ENCODE measurements around the gene ATP5PD.
"Not testable (repeated sequence)": the region's sequence is repeated elsewhere in the genome, so short reads cannot be mapped to it uniquely, and the experiment has no call there.

Gene ATP5PD

GRCh38 chr17:75034236-75034908 is 12.4 kb downstream of the ATP5PD start:
- in situ Hi-C loops (cut with HindIII; ENCODE audit: low pct_unique_long_range_greater_than_20kb, low sequenced_read_pairs): no loop called here
- TF ChIP-seq JUND (IDR thresholded peaks at IDR 0.05; ENCODE audit: low read depth): no peak
- peak in 1 of 2 experiments; percentile 94 for DNase-seq (ENCODE audit: low read depth in 1 of 2, low spot score in 1 of 2)

- in situ Hi-C loops (cut with HindIII; ENCODE audit: low pct_unique_long_range_greater_than_20kb, low sequenced_read_pairs): no loop called here
- DNase-seq (ENCODE audit: low read depth in 1 of 2, low spot score in 1 of 2): peak; percentile 53 to 95
- no peak for TF ChIP-seq JUND (IDR thresholded peaks at IDR 0.05; ENCODE audit: low read depth)
These were observed 13.2 kb downstream of the ATP5PD start for GRCh38 chr17:75033346-75034235.

- no peak for TF ChIP-seq JUND (IDR thresholded peaks at IDR 0.05; ENCODE audit: low read depth)
- in situ Hi-C loops (cut with HindIII; ENCODE audit: low pct_unique_long_range_greater_than_20kb, low sequenced_read_pairs): no loop called here
- DNase-seq (ENCODE audit: low read depth in 1 of 2, low spot score in 1 of 2): peak in 1 of 2 experiments; percentile 36
These were observed 14.0 kb downstream of the ATP5PD start for GRCh38 chr17:75032720-75033280.

- in situ Hi-C loops (cut with HindIII; ENCODE audit: low pct_unique_long_range_greater_than_20kb, low sequenced_read_pairs): no loop called here
- DNase-seq (ENCODE audit: low read depth in 1 of 2, low spot score in 1 of 2): peak; percentile 67 to 93
These were observed 14.6 kb downstream of the ATP5PD start for GRCh38 chr17:75031972-75032719.

GRCh38 chr17:75030161-75030560 is 16.6 kb downstream of the ATP5PD start:
- in situ Hi-C loops (cut with HindIII; ENCODE audit: low pct_unique_long_range_greater_than_20kb, low sequenced_read_pairs): no loop called here
- TF ChIP-seq JUND (IDR thresholded peaks at IDR 0.05; ENCODE audit: low read depth): no peak
- DNase-seq (ENCODE audit: low read depth in 1 of 2, low spot score in 1 of 2): no peak

More at GRCh38 chr17:75031972-75032719, 14.6 kb downstream of the ATP5PD start:
- no peak for TF ChIP-seq JUND (IDR thresholded peaks at IDR 0.05; ENCODE audit: low read depth)

GRCh38 chr17:75026650-75027049 is 20.1 kb downstream of the ATP5PD start:
- DNase-seq (ENCODE audit: low read depth in 1 of 2, low spot score in 1 of 2): peak in 1 of 2 experiments; percentile 39
- in situ Hi-C loops (cut with HindIII; ENCODE audit: low pct_unique_long_range_greater_than_20kb, low sequenced_read_pairs): not testable (repeated sequence)

- DNase-seq (ENCODE audit: low read depth in 1 of 2, low spot score in 1 of 2); in situ Hi-C loops (cut with HindIII; ENCODE audit: low pct_unique_long_range_greater_than_20kb, low sequenced_read_pairs): not testable (repeated sequence)
These were observed 21.4 kb downstream of the ATP5PD start for GRCh38 chr17:75025398-75025734.

- in situ Hi-C loops (cut with HindIII; ENCODE audit: low pct_unique_long_range_greater_than_20kb, low sequenced_read_pairs): no loop called here
- no peak for DNase-seq (ENCODE audit: low read depth in 1 of 2, low spot score in 1 of 2)
- TF ChIP-seq JUND (IDR thresholded peaks at IDR 0.05; ENCODE audit: low read depth): no peak
These were observed 21.9 kb downstream of the ATP5PD start for GRCh38 chr17:75024686-75025397.

- no peak for DNase-seq (ENCODE audit: low read depth in 1 of 2, low spot score in 1 of 2)
- no peak for TF ChIP-seq JUND (IDR thresholded peaks at IDR 0.05; ENCODE audit: low read depth)
- in situ Hi-C loops (cut with HindIII; ENCODE audit: low pct_unique_long_range_greater_than_20kb, low sequenced_read_pairs): no loop called here
These were observed 26.2 kb downstream of the ATP5PD start for GRCh38 chr17:75020331-75021110.

- in situ Hi-C loops (cut with HindIII; ENCODE audit: low pct_unique_long_range_greater_than_20kb, low sequenced_read_pairs): no loop called here
- no peak for TF ChIP-seq JUND (IDR thresholded peaks at IDR 0.05; ENCODE audit: low read depth)
- no peak for DNase-seq (ENCODE audit: low read depth in 1 of 2, low spot score in 1 of 2)
These were observed 27.1 kb downstream of the ATP5PD start for GRCh38 chr17:75019710-75020109.

- DNase-seq (ENCODE audit: low read depth in 1 of 2, low spot score in 1 of 2): no peak
- in situ Hi-C loops (cut with HindIII; ENCODE audit: low pct_unique_long_range_greater_than_20kb, low sequenced_read_pairs): no loop called here
- no peak for TF ChIP-seq JUND (IDR thresholded peaks at IDR 0.05; ENCODE audit: low read depth)
These were observed 27.6 kb downstream of the ATP5PD start for GRCh38 chr17:75019146-75019545.
